ENCODE data around the gene TSPAN4. TPM values are rescaled to one million over a fixed set of nuclear protein-coding genes. Genes with fewer than 3 reads are reported as not detected.

TSPAN4 gene
- total RNA-seq, 1 donor from 2014 or later = 50.8 TPM

- TF ChIP-seq CTCF (IDR thresholded peaks at IDR 0.05; ENCODE audit: insufficient read depth, low read length, severe bottlenecking) = no peak
- H3K36me3 ChIP-seq (ENCODE audit: control insufficient read depth, insufficient read depth, low read length) = peaks cover 3% of the 10 kb centered on the region
- DNase-seq (ENCODE audit: low read depth) (no peak), FAIRE-seq (no peak)
- H3K4me3 ChIP-seq (ENCODE audit: low read depth, low read length) = no peak overlapping the region
- no peaks in the 10 kb centered on the region for H3K27me3 ChIP-seq (ENCODE audit: control insufficient read depth, insufficient read depth, low read length)
Measured at GRCh38 chr11:845872-846495, 3.3 kb downstream of the TSPAN4 start.

- no peaks in the 10 kb centered on the region for H3K27me3 ChIP-seq (ENCODE audit: control insufficient read depth, insufficient read depth, low read length)
- TF ChIP-seq CTCF (IDR thresholded peaks at IDR 0.05; ENCODE audit: insufficient read depth, low read length, severe bottlenecking) = no peak
- no peak overlapping the region for H3K4me3 ChIP-seq (ENCODE audit: low read depth, low read length)
- DNase-seq (ENCODE audit: low read depth) = peak; percentile 87
- H3K36me3 ChIP-seq (ENCODE audit: control insufficient read depth, insufficient read depth, low read length) = no peaks in the 10 kb centered on the region
- FAIRE-seq = peak; percentile 90
Measured at GRCh38 chr11:846496-847098, 3.9 kb downstream of the TSPAN4 start.

- Histone ChIP-seq H3K27me3 (ENCODE audit: control insufficient read depth, insufficient read depth, low read length) (no peaks in the 10 kb centered on the region), H3K4me3 (ENCODE audit: low read depth, low read length) (no peak overlapping the region), H3K36me3 (ENCODE audit: control insufficient read depth, insufficient read depth, low read length) (no peaks in the 10 kb centered on the region)
- FAIRE-seq (no peak), DNase-seq (ENCODE audit: low read depth) (no peak)
- no peak for TF ChIP-seq CTCF (IDR thresholded peaks at IDR 0.05; ENCODE audit: insufficient read depth, low read length, severe bottlenecking)
Measured at GRCh38 chr11:847876-848275, 5.2 kb downstream of the TSPAN4 start.

GRCh38 chr11:848380-848931 is 5.8 kb downstream of the TSPAN4 start:
- peak; percentile 92 for TF ChIP-seq CTCF (IDR thresholded peaks at IDR 0.05; ENCODE audit: insufficient read depth, low read length, severe bottlenecking)
- H3K36me3 ChIP-seq (ENCODE audit: control insufficient read depth, insufficient read depth, low read length) = peaks cover 1% of the 10 kb centered on the region
- no peaks in the 10 kb centered on the region for H3K27me3 ChIP-seq (ENCODE audit: control insufficient read depth, insufficient read depth, low read length)
- no peak for DNase-seq (ENCODE audit: low read depth)
- H3K4me3 ChIP-seq (ENCODE audit: low read depth, low read length) = no peak overlapping the region
- FAIRE-seq = no peak

GRCh38 chr11:849104-849824 is 6.6 kb downstream of the TSPAN4 start:
- Histone ChIP-seq H3K4me3 (ENCODE audit: low read depth, low read length) (peak overlapping the region; percentile 18), H3K36me3 (ENCODE audit: control insufficient read depth, insufficient read depth, low read length) (peaks cover 1% of the 10 kb centered on the region), H3K27me3 (ENCODE audit: control insufficient read depth, insufficient read depth, low read length) (no peaks in the 10 kb centered on the region)
- FAIRE-seq = no peak
- no peak for DNase-seq (ENCODE audit: low read depth)
- TF ChIP-seq CTCF (IDR thresholded peaks at IDR 0.05; ENCODE audit: insufficient read depth, low read length, severe bottlenecking) = no peak
